Calu3 (cell line): Measurements from ENCODE around the gene AGBL1. TPM values are rescaled to one million over a fixed set of nuclear protein-coding genes. Genes with fewer than 3 reads are reported as not detected.

ENCODE experiments used
- BruUV-seq: library from RNA; stranded (reverse); fragments of 400-500 nt; replicated peaks from 2 replicates; lab custom pipeline; 2021; lab: Mats Ljungman, UMichigan
- CTCF ChIA-PET: fragments of 300-600 bp; sonication (Branson Sonifier 250); formaldehyde crosslinking; loops from one replicate; lab custom pipeline; 2022; ENCODE audit warnings: antibody characterized with exemption; lab: Charles Lee
- DNase-seq: peaks from one replicate; pipeline ENCODE4 v3.0.0; 2022
- H3K27ac Mint-ChIP-seq: one replicate; pipeline ENCODE4 v1.8.0; 2022; ENCODE audit warnings: mixed read lengths; ENCODE audit not compliant: unreplicated experiment
- H3K27me3 Mint-ChIP-seq: one replicate; pipeline ENCODE4 v1.8.0; 2022; ENCODE audit warnings: mixed read lengths; ENCODE audit not compliant: unreplicated experiment
- H3K36me3 Mint-ChIP-seq: one replicate; pipeline ENCODE4 v1.8.0; 2022; ENCODE audit warnings: mild to moderate bottlenecking, moderate library complexity, mixed read lengths; ENCODE audit not compliant: insufficient read depth, unreplicated experiment
- H3K4me1 Mint-ChIP-seq: one replicate; pipeline ENCODE4 v1.8.0; 2022; ENCODE audit warnings: mild to moderate bottlenecking, low read depth, mixed read lengths; ENCODE audit not compliant: unreplicated experiment
- H3K4me3 Mint-ChIP-seq: one replicate; pipeline ENCODE4 v1.8.0; 2022; ENCODE audit warnings: mild to moderate bottlenecking, low read depth, moderate library complexity, mixed read lengths; ENCODE audit not compliant: unreplicated experiment
- H3K9me3 Mint-ChIP-seq: one replicate; pipeline ENCODE4 v1.8.0; 2022; ENCODE audit warnings: low read depth, mixed read lengths; ENCODE audit not compliant: unreplicated experiment
- CTCF ChIP-seq: fragments of 200-600 bp; IDR thresholded peaks from one replicate; pipeline ENCODE4 v1.8.0; 2022; ENCODE audit warnings: antibody characterized with exemption; ENCODE audit not compliant: unreplicated experiment
- intact Hi-C: fragments of 100-400 bp; cut with micrococcal nuclease; formaldehyde crosslinking; loops from one replicate; pipeline ENCODE4 v1.10.0; 2022; ENCODE audit not compliant: unreplicated experiment
- total RNA-seq: library from RNA; stranded (reverse); gene quantifications from 2 replicates; pipeline ENCODE4 v1.2.3, GENCODE V29; 2022

The AGBL1 gene
- total RNA-seq, 1 experiment from 2014 or later: not detected

GRCh38 chr15:86413191-86413590, 333.5 kb downstream of the AGBL1 start:
- Mint-ChIP-seq H3K27me3 (no peaks in the 10 kb centered on the region), H3K27ac (no peak overlapping the region), H3K36me3 (no peaks in the 10 kb centered on the region), H3K9me3 (peaks cover 7% of the 10 kb centered on the region), H3K4me1 (no peaks in the 10 kb centered on the region), H3K4me3 (no peak overlapping the region)
- TF ChIP-seq CTCF: no peak
- intact Hi-C loops: no loop called here
- CTCF ChIA-PET: no interaction called here
- BruUV-seq: no TSS peak
- DNase-seq: no peak

- TF ChIP-seq CTCF: no peak
- no peak for DNase-seq
- BruUV-seq: no TSS peak
- CTCF ChIA-PET: no interaction called here
- H3K27me3 Mint-ChIP-seq: no peaks in the 10 kb centered on the region
- no peaks in the 10 kb centered on the region for H3K36me3 Mint-ChIP-seq
- no peak overlapping the region for H3K4me3 Mint-ChIP-seq
- H3K4me1 Mint-ChIP-seq: no peaks in the 10 kb centered on the region
- H3K27ac Mint-ChIP-seq: no peak overlapping the region
- intact Hi-C loops: no loop called here
- peaks cover 16% of the 10 kb centered on the region for H3K9me3 Mint-ChIP-seq
Measured at GRCh38 chr15:86425746-86426145, 346.1 kb downstream of the AGBL1 start.

GRCh38 chr15:86432861-86433260, 353.2 kb downstream of the AGBL1 start:
- DNase-seq: no peak
- Mint-ChIP-seq H3K27ac (no peak overlapping the region), H3K4me1 (no peaks in the 10 kb centered on the region), H3K27me3 (no peaks in the 10 kb centered on the region), H3K36me3 (no peaks in the 10 kb centered on the region), H3K4me3 (no peak overlapping the region), H3K9me3 (peaks cover 6% of the 10 kb centered on the region)
- CTCF ChIA-PET: no interaction called here
- no TSS peak for BruUV-seq
- TF ChIP-seq CTCF: no peak
- intact Hi-C loops: no loop called here

- H3K27ac Mint-ChIP-seq: no peak overlapping the region
- CTCF ChIA-PET: no interaction called here
- TF ChIP-seq CTCF: no peak
- intact Hi-C loops: no loop called here
- no peak for DNase-seq
- H3K9me3 Mint-ChIP-seq: peaks cover 6% of the 10 kb centered on the region
- no peaks in the 10 kb centered on the region for H3K4me1 Mint-ChIP-seq
- no peaks in the 10 kb centered on the region for H3K27me3 Mint-ChIP-seq
- H3K36me3 Mint-ChIP-seq: no peaks in the 10 kb centered on the region
- H3K4me3 Mint-ChIP-seq: no peak overlapping the region
- BruUV-seq: no TSS peak
Measured at GRCh38 chr15:86433983-86434382, 354.3 kb downstream of the AGBL1 start.
